PFSK-1 (cell line): ENCODE results near the gene PPEF2.

Experiments
- FOXP2 ChIP-seq: optimal IDR thresholded peaks from 2 replicates; pipeline ENCODE3; 2011; ENCODE audit warnings: borderline replicate concordance, control low read depth, inconsistent platforms; ENCODE audit not compliant: insufficient read depth; ENCODE audit errors: extremely low read length, extremely low read depth
- POLR2AphosphoS5 ChIP-seq: IDR thresholded peaks from 2 replicates; pipeline ENCODE4 v1.6.1; 2012; ENCODE audit warnings: low read depth, mild to moderate bottlenecking, control low read depth, low read length, moderate library complexity
- SIN3A ChIP-seq: IDR thresholded peaks from 2 replicates; pipeline ENCODE4 v1.6.1; 2012; ENCODE audit warnings: mild to moderate bottlenecking, low read length, moderate library complexity, borderline replicate concordance; ENCODE audit not compliant: insufficient read depth
- TAF1 ChIP-seq: IDR thresholded peaks from 2 replicates; pipeline ENCODE4 v1.6.1; 2012; ENCODE audit warnings: low read length, control low read depth, borderline replicate concordance; ENCODE audit not compliant: insufficient read depth
- TF ChIP-seq, protein P1 (sequence below), 2 experiments: IDR thresholded peaks; 2 replicates each; pipeline versions ENCODE4 v1.6.1 to v1.8.0; 2011 to 2012; ENCODE audit warnings: low read depth in 2 of 2, low read length in 2 of 2, control low read depth in 1 of 2, inconsistent platforms in 1 of 2, mild to moderate bottlenecking in 1 of 2, moderate library complexity in 1 of 2; ENCODE audit not compliant: insufficient read depth in 1 of 2

The PPEF2 gene

DNA sequence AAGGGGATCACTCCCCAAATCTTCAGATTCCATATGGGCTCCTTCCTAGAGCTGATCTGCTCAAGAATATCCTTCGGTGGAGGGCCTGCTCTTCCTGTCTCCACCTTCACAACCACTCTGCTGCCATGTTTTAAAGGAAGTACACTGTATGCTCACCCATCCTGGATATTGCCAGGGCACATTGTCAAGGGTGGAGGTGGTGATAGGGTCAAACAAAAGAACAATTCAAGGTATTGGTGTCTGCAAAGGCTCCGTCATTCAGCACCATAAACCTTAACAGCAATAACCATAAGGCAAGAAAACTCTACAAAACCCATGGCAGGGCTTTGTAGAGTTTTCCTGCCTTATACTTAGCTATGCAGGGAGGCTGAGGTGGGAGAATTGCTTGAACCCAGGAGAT lies 19.7 kb upstream of the PPEF2 start:
- TF ChIP-seq, protein P1, sequence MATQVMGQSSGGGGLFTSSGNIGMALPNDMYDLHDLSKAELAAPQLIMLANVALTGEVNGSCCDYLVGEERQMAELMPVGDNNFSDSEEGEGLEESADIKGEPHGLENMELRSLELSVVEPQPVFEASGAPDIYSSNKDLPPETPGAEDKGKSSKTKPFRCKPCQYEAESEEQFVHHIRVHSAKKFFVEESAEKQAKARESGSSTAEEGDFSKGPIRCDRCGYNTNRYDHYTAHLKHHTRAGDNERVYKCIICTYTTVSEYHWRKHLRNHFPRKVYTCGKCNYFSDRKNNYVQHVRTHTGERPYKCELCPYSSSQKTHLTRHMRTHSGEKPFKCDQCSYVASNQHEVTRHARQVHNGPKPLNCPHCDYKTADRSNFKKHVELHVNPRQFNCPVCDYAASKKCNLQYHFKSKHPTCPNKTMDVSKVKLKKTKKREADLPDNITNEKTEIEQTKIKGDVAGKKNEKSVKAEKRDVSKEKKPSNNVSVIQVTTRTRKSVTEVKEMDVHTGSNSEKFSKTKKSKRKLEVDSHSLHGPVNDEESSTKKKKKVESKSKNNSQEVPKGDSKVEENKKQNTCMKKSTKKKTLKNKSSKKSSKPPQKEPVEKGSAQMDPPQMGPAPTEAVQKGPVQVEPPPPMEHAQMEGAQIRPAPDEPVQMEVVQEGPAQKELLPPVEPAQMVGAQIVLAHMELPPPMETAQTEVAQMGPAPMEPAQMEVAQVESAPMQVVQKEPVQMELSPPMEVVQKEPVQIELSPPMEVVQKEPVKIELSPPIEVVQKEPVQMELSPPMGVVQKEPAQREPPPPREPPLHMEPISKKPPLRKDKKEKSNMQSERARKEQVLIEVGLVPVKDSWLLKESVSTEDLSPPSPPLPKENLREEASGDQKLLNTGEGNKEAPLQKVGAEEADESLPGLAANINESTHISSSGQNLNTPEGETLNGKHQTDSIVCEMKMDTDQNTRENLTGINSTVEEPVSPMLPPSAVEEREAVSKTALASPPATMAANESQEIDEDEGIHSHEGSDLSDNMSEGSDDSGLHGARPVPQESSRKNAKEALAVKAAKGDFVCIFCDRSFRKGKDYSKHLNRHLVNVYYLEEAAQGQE (IDR thresholded peaks at IDR 0.05; ENCODE audit: insufficient read depth in 1 of 2, low read depth in 2 of 2, low read length in 2 of 2) = no peak
- TF ChIP-seq TAF1 (no peak), FOXP2 (no peak), POLR2AphosphoS5 (no peak), SIN3A (no peak)

DNA sequence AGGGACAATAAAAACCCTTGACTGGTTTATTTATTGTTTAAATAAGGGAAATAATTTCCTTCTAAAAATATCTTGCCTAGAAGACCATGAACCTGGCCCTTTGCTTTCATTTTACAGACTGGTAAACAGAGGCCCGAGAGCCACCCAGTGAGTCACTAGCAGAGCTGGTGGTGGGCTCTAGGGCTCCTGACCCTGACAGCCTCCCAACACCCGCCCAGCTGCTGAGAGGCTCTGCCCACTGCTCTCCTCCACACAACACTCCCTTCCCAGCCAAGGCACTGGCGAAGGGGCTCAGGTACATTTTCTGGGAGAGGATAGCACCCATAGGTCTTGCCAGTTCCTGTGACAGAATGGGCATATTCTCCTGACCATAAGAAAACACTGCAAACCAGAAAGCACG lies 18.1 kb upstream of the PPEF2 start:
- TF ChIP-seq, protein P1 (IDR thresholded peaks at IDR 0.05; ENCODE audit: insufficient read depth in 1 of 2, low read depth in 2 of 2, low read length in 2 of 2) = no peak
- TF ChIP-seq SIN3A (no peak), TAF1 (no peak), FOXP2 (no peak), POLR2AphosphoS5 (no peak)

DNA sequence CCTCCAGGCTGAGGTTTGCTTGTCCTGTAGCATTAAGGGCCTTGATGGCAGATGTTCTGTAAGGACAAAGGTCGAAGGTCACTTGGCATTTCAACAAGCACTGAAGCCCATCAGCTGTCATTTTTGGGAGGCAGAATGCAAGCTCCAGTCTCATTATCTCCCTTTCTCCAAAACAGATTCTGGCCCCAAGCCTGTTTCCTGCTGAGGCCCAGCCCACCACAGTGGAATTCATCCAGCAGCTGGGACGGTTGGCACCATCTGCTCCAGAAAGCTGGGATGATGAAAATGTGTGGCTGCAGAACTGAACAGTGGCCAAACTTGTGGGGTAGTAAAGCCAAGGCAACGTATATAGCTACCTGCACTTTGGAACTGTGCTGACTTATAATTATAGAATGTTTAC lies 17.7 kb upstream of the PPEF2 start:
- no peak for TF ChIP-seq FOXP2
- TF ChIP-seq TAF1 = no peak
- no peak for TF ChIP-seq SIN3A
- TF ChIP-seq POLR2AphosphoS5 = no peak
- TF ChIP-seq, protein P1 (IDR thresholded peaks at IDR 0.05; ENCODE audit: insufficient read depth in 1 of 2, low read depth in 2 of 2, low read length in 2 of 2) = no peak

DNA sequence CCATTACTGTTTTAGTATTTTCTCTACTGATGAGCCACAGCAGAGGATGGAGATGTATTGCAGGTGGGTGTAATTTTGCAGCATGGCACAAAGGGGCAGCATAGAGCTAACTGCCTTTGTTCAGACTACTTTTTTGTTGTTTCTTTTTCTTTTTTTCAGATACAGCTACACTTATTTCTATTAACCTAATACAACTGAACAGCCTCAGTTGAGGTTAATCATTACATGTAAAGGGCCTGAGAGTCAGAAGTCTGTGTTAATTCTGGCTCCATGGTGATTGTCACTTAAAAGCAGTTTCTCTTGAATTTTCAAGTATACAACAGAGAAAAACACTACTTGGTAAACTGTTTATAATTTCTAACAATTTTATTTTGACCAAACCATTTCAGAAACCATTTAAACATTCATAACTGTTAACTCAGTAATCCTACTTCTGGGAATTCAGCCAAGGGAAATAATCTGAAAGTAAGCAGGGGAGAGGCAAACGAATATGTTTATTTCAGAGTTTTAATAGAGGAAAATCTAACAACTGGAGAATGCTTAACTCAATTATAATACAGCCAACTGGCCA lies 13.9 kb upstream of the PPEF2 start:
- no peak for TF ChIP-seq SIN3A
- TF ChIP-seq FOXP2 = no peak
- no peak for TF ChIP-seq TAF1
- TF ChIP-seq POLR2AphosphoS5 = no peak
- TF ChIP-seq, protein P1 (IDR thresholded peaks at IDR 0.05; ENCODE audit: insufficient read depth in 1 of 2, low read depth in 2 of 2, low read length in 2 of 2) = no peak

DNA sequence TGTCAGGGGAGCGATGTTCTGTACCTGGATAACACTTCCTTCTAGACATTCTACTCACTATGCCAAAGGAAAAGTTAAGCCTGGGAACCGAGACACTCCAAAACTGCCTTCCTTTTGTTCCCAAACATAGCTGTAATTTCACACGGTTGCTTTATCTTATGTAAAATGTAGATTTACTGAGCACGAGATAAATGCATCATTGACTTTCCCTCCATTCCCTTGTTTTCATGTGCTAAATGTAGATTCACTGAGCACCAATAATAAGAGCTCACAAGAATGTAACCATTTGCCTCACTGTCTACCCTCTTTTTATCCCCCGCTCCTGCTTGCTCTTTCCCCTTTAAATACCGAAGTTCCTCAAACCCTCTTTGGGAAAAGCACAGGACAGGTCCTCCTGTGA lies 10.7 kb upstream of the PPEF2 start:
- TF ChIP-seq SIN3A (no peak), POLR2AphosphoS5 (no peak), FOXP2 (no peak), TAF1 (no peak)
- TF ChIP-seq, protein P1 (IDR thresholded peaks at IDR 0.05; ENCODE audit: insufficient read depth in 1 of 2, low read depth in 2 of 2, low read length in 2 of 2) = no peak
